ENCODE measurements around the gene NUP210L. TPM values are rescaled to one million over a fixed set of nuclear protein-coding genes. Genes with fewer than 3 reads are reported as not detected.
"Not testable (repeated sequence)": the region's sequence is repeated elsewhere in the genome, so short reads cannot be mapped to it uniquely, and the experiment has no call there.

The NUP210L gene
- total RNA-seq, 1 experiment from 2014 or later: not detected

DNA sequence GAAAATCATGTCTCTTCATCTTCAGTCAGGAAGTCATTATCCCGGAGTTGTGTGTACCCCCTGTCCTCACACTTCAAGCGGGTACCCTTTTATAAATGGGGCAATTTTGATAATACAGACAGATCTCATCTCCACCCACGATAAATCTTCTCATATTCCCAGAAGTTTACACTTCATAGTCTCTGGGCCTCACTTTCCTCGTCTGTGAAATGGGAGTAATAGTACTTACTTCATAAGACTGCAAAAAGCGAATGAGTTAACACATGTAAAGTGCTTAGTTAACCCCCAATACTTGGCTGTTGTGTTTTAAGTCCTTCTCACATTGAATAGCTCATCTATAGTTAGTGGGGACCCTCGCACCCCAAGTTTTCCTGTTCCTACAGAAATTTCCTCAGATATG lies 820 bp downstream of the NUP210L start:
- Histone ChIP-seq H3K4me3 (no peak overlapping the region), H2AFZ (no peak overlapping the region), H3K27ac (no peak overlapping the region), H3K4me2 (no peak overlapping the region), H4K20me1 (ENCODE audit: insufficient read depth) (no peaks in the 10 kb centered on the region; the same call in none of the 2 replicates), H3K4me1 (replicated peaks; ENCODE audit: insufficient read depth) (no peaks in the 10 kb centered on the region), H3K9me3 (ENCODE audit: insufficient read depth, low read depth) (no peaks in the 10 kb centered on the region), H3K36me3 (ENCODE audit: low read depth) (0 out of 2 replicates have a peak, but pooled peaks cover 11% of the 10 kb centered on the region), H3K27me3 (ENCODE audit: insufficient read depth, low read depth) (no peaks in the 10 kb centered on the region), H3K79me2 (ENCODE audit: low read depth) (no peaks in the 10 kb centered on the region), H3F3A (ENCODE audit: insufficient read depth, low read depth) (peaks cover 14% of the 10 kb centered on the region), H3K9me2 (ENCODE audit: insufficient read depth) (no peaks in the 10 kb centered on the region)
- DNase-seq: no peak
- CTCF ChIA-PET: no interaction called here
- BruUV-seq (replicated peaks): no TSS peak
- POLR2A ChIA-PET (ENCODE audit: unreplicated experiment): interaction anchor here (0.7 kb wide), 1 partner anchor 195 kb away, joined by 5 read pairs; no protein-coding TSS in a partner anchor
- intact Hi-C loops (cut with micrococcal nuclease; ENCODE audit: unreplicated experiment): no loop called here
- TF ChIP-seq EZH2 (IDR thresholded peaks at IDR 0.05; ENCODE audit: low read depth): no peak
- TF ChIP-seq, protein P1, sequence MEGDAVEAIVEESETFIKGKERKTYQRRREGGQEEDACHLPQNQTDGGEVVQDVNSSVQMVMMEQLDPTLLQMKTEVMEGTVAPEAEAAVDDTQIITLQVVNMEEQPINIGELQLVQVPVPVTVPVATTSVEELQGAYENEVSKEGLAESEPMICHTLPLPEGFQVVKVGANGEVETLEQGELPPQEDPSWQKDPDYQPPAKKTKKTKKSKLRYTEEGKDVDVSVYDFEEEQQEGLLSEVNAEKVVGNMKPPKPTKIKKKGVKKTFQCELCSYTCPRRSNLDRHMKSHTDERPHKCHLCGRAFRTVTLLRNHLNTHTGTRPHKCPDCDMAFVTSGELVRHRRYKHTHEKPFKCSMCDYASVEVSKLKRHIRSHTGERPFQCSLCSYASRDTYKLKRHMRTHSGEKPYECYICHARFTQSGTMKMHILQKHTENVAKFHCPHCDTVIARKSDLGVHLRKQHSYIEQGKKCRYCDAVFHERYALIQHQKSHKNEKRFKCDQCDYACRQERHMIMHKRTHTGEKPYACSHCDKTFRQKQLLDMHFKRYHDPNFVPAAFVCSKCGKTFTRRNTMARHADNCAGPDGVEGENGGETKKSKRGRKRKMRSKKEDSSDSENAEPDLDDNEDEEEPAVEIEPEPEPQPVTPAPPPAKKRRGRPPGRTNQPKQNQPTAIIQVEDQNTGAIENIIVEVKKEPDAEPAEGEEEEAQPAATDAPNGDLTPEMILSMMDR (conservative IDR thresholded peaks at IDR 0.05): no peak

DNA sequence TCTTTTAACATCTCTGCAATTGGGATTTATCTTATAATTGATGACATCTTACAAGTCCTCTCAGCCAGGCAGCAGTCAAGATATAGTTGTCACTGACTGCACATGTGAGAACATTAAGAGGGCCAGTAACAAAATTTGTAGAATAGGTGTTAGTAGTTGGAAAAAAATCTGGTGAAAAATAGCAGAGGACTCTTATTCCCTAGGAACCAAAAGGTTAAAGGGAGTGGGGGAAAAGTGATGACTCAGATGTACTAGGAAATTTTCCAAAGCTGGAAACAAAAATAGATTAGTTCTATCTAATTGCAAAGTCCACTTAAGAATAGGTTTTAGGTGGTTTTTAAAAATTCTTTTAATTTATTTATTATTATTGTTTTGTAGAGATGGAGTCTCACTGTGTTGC lies 3.6 kb downstream of the NUP210L start:
- Histone ChIP-seq H3K27ac (no peak overlapping the region), H3K4me2 (no peak overlapping the region), H3K36me3 (ENCODE audit: low read depth) (no peaks in the 10 kb centered on the region), H3K4me1 (replicated peaks; ENCODE audit: insufficient read depth) (peaks cover 6% of the 10 kb centered on the region; the same call in 1 of the 2 replicates), H4K20me1 (ENCODE audit: insufficient read depth) (no peaks in the 10 kb centered on the region), H3K79me2 (ENCODE audit: low read depth) (no peaks in the 10 kb centered on the region), H2AFZ (no peak overlapping the region), H3K27me3 (ENCODE audit: insufficient read depth, low read depth) (no peaks in the 10 kb centered on the region), H3F3A (ENCODE audit: insufficient read depth, low read depth) (peaks cover 13% of the 10 kb centered on the region), H3K9me2 (ENCODE audit: insufficient read depth) (no peaks in the 10 kb centered on the region), H3K9me3 (ENCODE audit: insufficient read depth, low read depth) (no peaks in the 10 kb centered on the region), H3K4me3 (no peak overlapping the region)
- no TSS peak for BruUV-seq (replicated peaks)
- TF ChIP-seq, protein P1 (conservative IDR thresholded peaks at IDR 0.05): no peak
- no peak for TF ChIP-seq EZH2 (IDR thresholded peaks at IDR 0.05; ENCODE audit: low read depth)
- ChIA-PET POLR2A (ENCODE audit: unreplicated experiment) (no interaction called here), CTCF (no interaction called here)
- intact Hi-C loops (cut with micrococcal nuclease; ENCODE audit: unreplicated experiment): no loop called here
- DNase-seq: no peak

DNA sequence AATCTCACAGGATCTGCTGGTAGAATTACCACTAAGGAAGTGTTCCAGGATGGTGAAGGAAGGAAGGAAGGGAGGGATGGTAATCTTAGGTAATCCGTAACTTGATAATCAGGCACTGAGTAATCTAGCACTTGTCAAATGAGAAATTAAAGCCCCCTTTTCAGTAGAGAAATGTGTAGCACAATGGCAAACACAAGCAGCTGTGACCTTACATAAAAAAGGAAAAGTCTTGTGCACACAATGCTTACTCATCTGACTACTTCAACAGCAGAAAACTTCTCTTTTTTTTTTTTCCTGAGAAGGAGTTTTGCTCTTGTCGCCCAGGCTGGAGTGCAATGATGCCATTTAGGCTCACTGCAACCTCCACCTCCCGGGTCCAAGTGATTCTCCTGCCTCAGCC lies 6.1 kb downstream of the NUP210L start:
- ChIA-PET POLR2A (ENCODE audit: unreplicated experiment) (interaction anchor here (0.5 to 0.6 kb wide), 2 partner anchors 33 to 126 kb away, joined by 3 to 10 read pairs; no protein-coding TSS in a partner anchor), CTCF (no interaction called here)
- TF ChIP-seq EZH2 (IDR thresholded peaks at IDR 0.05; ENCODE audit: low read depth): no peak
- TF ChIP-seq, protein P1 (conservative IDR thresholded peaks at IDR 0.05): no peak
- no peak for DNase-seq
- Histone ChIP-seq H3K9me2 (ENCODE audit: insufficient read depth) (no peaks in the 10 kb centered on the region; the same call in 1 of the 2 replicates), H3K27ac (no peak overlapping the region), H3F3A (ENCODE audit: insufficient read depth, low read depth) (peaks cover 7% of the 10 kb centered on the region; the same call in 1 of the 2 replicates), H3K9me3 (ENCODE audit: insufficient read depth, low read depth) (no peaks in the 10 kb centered on the region), H3K4me2 (no peak overlapping the region), H4K20me1 (ENCODE audit: insufficient read depth) (no peaks in the 10 kb centered on the region), H3K36me3 (ENCODE audit: low read depth) (no peaks in the 10 kb centered on the region), H3K4me3 (no peak overlapping the region), H2AFZ (no peak overlapping the region), H3K4me1 (replicated peaks; ENCODE audit: insufficient read depth) (peaks cover 6% of the 10 kb centered on the region; the same call in 1 of the 2 replicates), H3K27me3 (ENCODE audit: insufficient read depth, low read depth) (no peaks in the 10 kb centered on the region), H3K79me2 (ENCODE audit: low read depth) (no peaks in the 10 kb centered on the region)
- intact Hi-C loops (cut with micrococcal nuclease; ENCODE audit: unreplicated experiment): no loop called here
- BruUV-seq (replicated peaks): no TSS peak

DNA sequence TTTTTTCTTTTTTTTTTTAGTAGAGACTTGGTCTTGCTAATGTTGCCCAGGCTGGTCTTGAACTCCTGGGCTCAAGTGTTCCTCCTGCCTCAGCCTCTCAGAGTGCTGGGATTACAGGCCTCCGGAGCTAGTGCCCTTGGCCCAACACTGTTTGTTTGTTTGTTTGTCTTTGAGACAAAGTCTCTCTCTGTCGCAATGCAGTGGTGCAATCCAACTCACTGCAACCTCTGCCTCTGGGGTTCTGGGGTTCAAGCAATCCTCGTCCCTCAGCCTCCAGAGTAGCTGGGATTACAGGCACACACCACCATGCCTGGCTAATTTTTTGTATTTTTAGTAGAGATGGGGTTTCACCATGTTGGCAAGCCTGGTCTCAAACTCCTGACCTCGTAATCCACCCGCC lies 7.4 kb downstream of the NUP210L start:
- DNase-seq; H3F3A ChIP-seq (ENCODE audit: insufficient read depth, low read depth); H3K36me3 ChIP-seq (ENCODE audit: low read depth); H3K27ac ChIP-seq; H3K27me3 ChIP-seq (ENCODE audit: insufficient read depth, low read depth); H3K4me2 ChIP-seq; POLR2A ChIA-PET (ENCODE audit: unreplicated experiment); H2AFZ ChIP-seq; H3K4me3 ChIP-seq; H3K9me2 ChIP-seq (ENCODE audit: insufficient read depth); H3K4me1 ChIP-seq (replicated peaks; ENCODE audit: insufficient read depth); BruUV-seq (replicated peaks); H4K20me1 ChIP-seq (ENCODE audit: insufficient read depth); H3K79me2 ChIP-seq (ENCODE audit: low read depth); intact Hi-C loops (cut with micrococcal nuclease; ENCODE audit: unreplicated experiment); H3K9me3 ChIP-seq (ENCODE audit: insufficient read depth, low read depth): not testable (repeated sequence)
- CTCF ChIA-PET: interaction anchor here (0.6 kb wide), 1 partner anchor 263 kb away, joined by 4 read pairs; no protein-coding TSS in a partner anchor
